Thymus (tissue), 11 donors: Measurements from ENCODE around the gene TDRD10. TPM values are rescaled to one million over a fixed set of nuclear protein-coding genes. Genes with fewer than 3 reads are reported as not detected.

ENCODE experiments used
- DNase-seq, 9 donors: peaks; one replicate each; pipeline ENCODE4 v3.0.0-alpha.2; 2013; ENCODE audit warnings: low spot score in 9 of 9, low read depth in 6 of 9, missing footprints in 1 of 9
- H3K27ac ChIP-seq, 2 donors: one replicate each; pipeline ENCODE4 v1.5.1; 2013; ENCODE audit warnings: control low read depth in 1 of 2, low read depth in 1 of 2, low read length in 1 of 2, mild to moderate bottlenecking in 1 of 2, moderate library complexity in 1 of 2
- H3K27me3 ChIP-seq, 2 donors: one replicate each; pipeline ENCODE4 v1.5.1; 2013; ENCODE audit warnings: low read length in 1 of 2; ENCODE audit not compliant: control insufficient read depth in 2 of 2, insufficient read depth in 1 of 2
- H3K36me3 ChIP-seq, 2 donors: one replicate each; pipeline ENCODE4 v1.5.1; 2013; ENCODE audit warnings: low read length in 1 of 2, mild to moderate bottlenecking in 1 of 2, moderate library complexity in 1 of 2; ENCODE audit not compliant: control insufficient read depth in 2 of 2, insufficient read depth in 2 of 2
- H3K4me1 ChIP-seq, 2 donors: one replicate each; pipeline ENCODE4 v1.5.1; 2013; ENCODE audit warnings: low read length in 2 of 2; ENCODE audit not compliant: control insufficient read depth in 2 of 2, insufficient read depth in 2 of 2
- H3K4me3 ChIP-seq, 2 donors: one replicate each; pipeline ENCODE4 v1.5.1; 2013; ENCODE audit warnings: low read length in 2 of 2, control low read depth in 1 of 2, mild to moderate bottlenecking in 1 of 2
- H3K9me3 ChIP-seq, 2 donors: one replicate each; pipeline ENCODE4 v1.5.1; 2013; ENCODE audit warnings: low read length in 1 of 2, mild to moderate bottlenecking in 1 of 2; ENCODE audit not compliant: control insufficient read depth in 2 of 2, insufficient read depth in 1 of 2
- WGBS: extraction: QIAGEN DNeasy Blood & Tissue Kit; methylation state at CpG from one replicate; pipeline ENCODE4 v1.1.7; 2013; 5-methylcytosine and 5-hydroxymethylcytosine counted together
- polyA plus RNA-seq: library from polyadenylated mRNA; stranded (reverse); fragments of 200-250 nt; gene quantifications from one replicate; pipeline ENCODE4 v1.2.3, GENCODE V29; 2013
- total RNA-seq: library from RNA; stranded (reverse); fragments of 120-200 nt; gene quantifications from one replicate; pipeline ENCODE4 v1.2.4, GENCODE V29; 2013
- donor health status: healthy.

Gene TDRD10
- total and polyA plus RNA-seq, 2 donors = 0.47 to 12.2 TPM

- WGBS = 95% methylated on average over 6 of the region's 6 CpGs
- no peak overlapping the region for H3K4me3 ChIP-seq
- H3K27me3 ChIP-seq = no peaks in the 10 kb centered on the region
- no peak overlapping the region for H3K27ac ChIP-seq
- peaks cover 95 to 100% of the 10 kb centered on the region in 2 donors for H3K36me3 ChIP-seq
- no peak for DNase-seq
- H3K4me1 ChIP-seq = no peaks in the 10 kb centered on the region
- H3K9me3 ChIP-seq = no peaks in the 10 kb centered on the region
Observed at GRCh38 chr1:154586641-154587040, 84.6 kb downstream of the TDRD10 start.

GRCh38 chr1:154589780-154590179, 87.8 kb downstream of the TDRD10 start:
- H3K27me3 ChIP-seq = no peaks in the 10 kb centered on the region
- H3K4me1 ChIP-seq = no peaks in the 10 kb centered on the region
- no peaks in the 10 kb centered on the region for H3K9me3 ChIP-seq
- peaks cover 78 to 99% of the 10 kb centered on the region in 2 donors for H3K36me3 ChIP-seq
- no peak overlapping the region for H3K4me3 ChIP-seq
- WGBS = 86% methylated on average over 10 of the region's 10 CpGs
- H3K27ac ChIP-seq = no peak overlapping the region
- no peak for DNase-seq

- Histone ChIP-seq H3K9me3 (no peaks in the 10 kb centered on the region), H3K36me3 (peaks cover 75 to 96% of the 10 kb centered on the region in 2 donors), H3K4me1 (no peaks in the 10 kb centered on the region), H3K4me3 (no peak overlapping the region), H3K27ac (no peak overlapping the region), H3K27me3 (no peaks in the 10 kb centered on the region)
- 98% methylated on average over 5 of the region's 5 CpGs for WGBS
- DNase-seq = no peak
Observed at GRCh38 chr1:154590756-154591155, 88.7 kb downstream of the TDRD10 start.

GRCh38 chr1:154591206-154591605, 89.2 kb downstream of the TDRD10 start:
- Histone ChIP-seq H3K4me3 (no peak overlapping the region), H3K9me3 (no peaks in the 10 kb centered on the region), H3K27ac (no peak overlapping the region), H3K4me1 (no peaks in the 10 kb centered on the region), H3K27me3 (no peaks in the 10 kb centered on the region), H3K36me3 (peaks cover 75 to 96% of the 10 kb centered on the region in 2 donors)
- DNase-seq = no peak
- 98% methylated on average over 7 of the region's 7 CpGs for WGBS

GRCh38 chr1:154593390-154593789, 91.4 kb downstream of the TDRD10 start:
- Histone ChIP-seq H3K36me3 (peaks cover 78 to 96% of the 10 kb centered on the region in 2 donors), H3K27ac (no peak overlapping the region), H3K27me3 (no peaks in the 10 kb centered on the region), H3K9me3 (no peaks in the 10 kb centered on the region), H3K4me1 (no peaks in the 10 kb centered on the region), H3K4me3 (no peak overlapping the region)
- DNase-seq = no peak

- 98% methylated on average over 7 of the region's 7 CpGs for WGBS
- Histone ChIP-seq H3K27me3 (no peaks in the 10 kb centered on the region), H3K4me1 (peaks cover 0 to 4% of the 10 kb centered on the region in 2 donors), H3K9me3 (no peaks in the 10 kb centered on the region), H3K4me3 (no peak overlapping the region), H3K36me3 (peaks cover 73 to 95% of the 10 kb centered on the region in 2 donors), H3K27ac (no peak overlapping the region)
- no peak for DNase-seq
Observed at GRCh38 chr1:154594811-154595210, 92.8 kb downstream of the TDRD10 start.

- H3K27ac ChIP-seq = no peak overlapping the region
- H3K36me3 ChIP-seq = peaks cover 70 to 90% of the 10 kb centered on the region in 2 donors
- no peak overlapping the region for H3K4me3 ChIP-seq
- DNase-seq = no peak
- WGBS = 95% methylated on average over 1 of the region's 1 CpG
- no peaks in the 10 kb centered on the region for H3K9me3 ChIP-seq
- no peaks in the 10 kb centered on the region for H3K27me3 ChIP-seq
- H3K4me1 ChIP-seq = peaks cover 0 to 4% of the 10 kb centered on the region in 2 donors
Observed at GRCh38 chr1:154595621-154596020, 93.6 kb downstream of the TDRD10 start.

Other genes starting within 250 kb of the TDRD10 start
- gene HAX1, start 229.6 kb upstream of the TDRD10 start, total RNA-seq = 120 TPM
- 113 TPM for gene HAX1, start 229.6 kb upstream of the TDRD10 start, polyA plus RNA-seq
- 0.05 TPM for gene AQP10, start 181.1 kb upstream of the TDRD10 start, total RNA-seq
- gene AQP10, start 181.1 kb upstream of the TDRD10 start, polyA plus RNA-seq = 0.09 TPM
- 23.0 TPM for gene ATP8B2, start 176.7 kb upstream of the TDRD10 start, total RNA-seq
- 15.5 TPM for gene ATP8B2, start 176.7 kb upstream of the TDRD10 start, polyA plus RNA-seq
- 10.5 TPM for gene IL6R, start 96.9 kb upstream of the TDRD10 start, total RNA-seq
- 10.3 TPM for gene IL6R, start 96.9 kb upstream of the TDRD10 start, polyA plus RNA-seq
- gene SHE, start 193 bp downstream of the TDRD10 start, total RNA-seq = 2.7 TPM
- gene SHE, start 193 bp downstream of the TDRD10 start, polyA plus RNA-seq = 7.6 TPM
- 33.0 TPM for gene UBE2Q1, start 56.4 kb downstream of the TDRD10 start, total RNA-seq
- 49.4 TPM for gene UBE2Q1, start 56.4 kb downstream of the TDRD10 start, polyA plus RNA-seq
- gene CHRNB2, start 65.6 kb downstream of the TDRD10 start, total RNA-seq = 0.05 TPM
- 0.21 TPM for gene CHRNB2, start 65.6 kb downstream of the TDRD10 start, polyA plus RNA-seq
- 92.8 TPM for gene ADAR, start 106.0 kb downstream of the TDRD10 start, total RNA-seq
- gene ADAR, start 106.0 kb downstream of the TDRD10 start, polyA plus RNA-seq = 49.7 TPM